Fibroblast of lung (primary cell): Measurements from ENCODE around the gene RAP1GDS1. TPM values are rescaled to one million over a fixed set of nuclear protein-coding genes. Genes with fewer than 3 reads are reported as not detected.
A peak's percentile ranks its signal among the peaks of the same experiment; 100 is the strongest.

Experiments used
- DNase-seq, 2 donors: peaks; one replicate each; pipeline versions ENCODE4 v3.0.0 to v3.0.0-alpha.2; 2010; ENCODE audit warnings: low read depth in 2 of 2
- H2AFZ ChIP-seq: 2 replicates; pipeline ENCODE4 v1.5.1; 2012; ENCODE audit warnings: low read length, control low read depth, inconsistent platforms
- H3K27ac ChIP-seq: 2 replicates; pipeline ENCODE4 v1.5.1; 2011; ENCODE audit warnings: low read length, control low read depth; ENCODE audit not compliant: insufficient read depth
- H3K27me3 ChIP-seq: 2 replicates; pipeline ENCODE4 v1.5.1; 2011; ENCODE audit warnings: mild to moderate bottlenecking, low read length; ENCODE audit not compliant: control insufficient read depth, insufficient read depth
- H3K36me3 ChIP-seq: 2 replicates; pipeline ENCODE4 v1.5.1; 2011; ENCODE audit warnings: low read length; ENCODE audit not compliant: control insufficient read depth, insufficient read depth
- H3K4me1 ChIP-seq: 2 replicates; pipeline ENCODE4 v1.5.1; 2011; ENCODE audit warnings: low read length; ENCODE audit not compliant: control insufficient read depth, insufficient read depth; ENCODE audit errors: extremely low read depth
- H3K4me2 ChIP-seq: 2 replicates; pipeline ENCODE4 v1.5.1; 2011; ENCODE audit warnings: low read length, control low read depth; ENCODE audit not compliant: insufficient read depth; ENCODE audit errors: extremely low read depth
- H3K4me3 ChIP-seq, 4 experiments: fragments of 200-600 bp in 1 of 4; sonication (generic) in 1 of 4; replicated peaks in 1 of 4; 2 replicates each; pipeline ENCODE4 v1.5.1; 2011 to 2016; ENCODE audit warnings: low read length in 4 of 4, low read depth in 3 of 4, mild to moderate bottlenecking in 3 of 4, control low read depth in 2 of 4, inconsistent platforms in 1 of 4, mixed read lengths in 1 of 4; ENCODE audit not compliant: insufficient read depth in 1 of 4; ENCODE audit errors: control extremely low read depth in 1 of 4
- H3K79me2 ChIP-seq: 2 replicates; pipeline ENCODE4 v1.5.1; 2012; ENCODE audit warnings: mild to moderate bottlenecking, low read length, inconsistent platforms; ENCODE audit not compliant: control insufficient read depth, insufficient read depth
- H3K9ac ChIP-seq: 2 replicates; pipeline ENCODE4 v1.5.1; 2011; ENCODE audit warnings: mild to moderate bottlenecking, low read length, control low read depth; ENCODE audit not compliant: insufficient read depth
- H3K9me3 ChIP-seq: 2 replicates; pipeline ENCODE4 v1.5.1; 2012; ENCODE audit warnings: low read depth, low read length; ENCODE audit not compliant: control insufficient read depth, insufficient read depth
- H4K20me1 ChIP-seq: 2 replicates; pipeline ENCODE4 v1.5.1; 2011; ENCODE audit warnings: low read length; ENCODE audit not compliant: control insufficient read depth, insufficient read depth; ENCODE audit errors: extremely low read depth
- EZH2 ChIP-seq: IDR thresholded peaks from 2 replicates; pipeline ENCODE4 v1.5.1; 2012; ENCODE audit warnings: low read length, control low read depth, mild to moderate bottlenecking; ENCODE audit errors: missing control alignments
- polyA plus RNA-seq, 2 donors: library from polyadenylated mRNA; depleted of rRNA in 1 of 2; stranded (reverse) in 1 of 2; unstranded in 1 of 2; fragments of >200 nt; gene quantifications; 2 replicates each; pipeline ENCODE4 v1.2.1, GENCODE V29; 2011 to 2012; ENCODE audit warnings: missing spikeins in 1 of 2
- total RNA-seq: library from RNA; depleted of rRNA; stranded (reverse); fragments of >200 nt; gene quantifications from 2 replicates; pipeline ENCODE4 v1.2.1, GENCODE V29; 2014
- TF ChIP-seq, protein P1 (sequence below), 2 donors: IDR thresholded peaks in 1 of 2; conservative IDR thresholded peaks in 1 of 2; 1 replicate in 1 of 2; 2 replicates in 1 of 2; pipeline ENCODE4 v1.5.1; 2011 to 2012; ENCODE audit warnings: low read length in 2 of 2, control low read depth in 1 of 2, inconsistent platforms in 1 of 2, low read depth in 1 of 2, mild to moderate bottlenecking in 1 of 2

Gene RAP1GDS1
- total and polyA plus RNA-seq, 2 donors (not counting 1 experiment from before 2014, with no cell fraction given): 68.3 to 103 TPM

DNA sequence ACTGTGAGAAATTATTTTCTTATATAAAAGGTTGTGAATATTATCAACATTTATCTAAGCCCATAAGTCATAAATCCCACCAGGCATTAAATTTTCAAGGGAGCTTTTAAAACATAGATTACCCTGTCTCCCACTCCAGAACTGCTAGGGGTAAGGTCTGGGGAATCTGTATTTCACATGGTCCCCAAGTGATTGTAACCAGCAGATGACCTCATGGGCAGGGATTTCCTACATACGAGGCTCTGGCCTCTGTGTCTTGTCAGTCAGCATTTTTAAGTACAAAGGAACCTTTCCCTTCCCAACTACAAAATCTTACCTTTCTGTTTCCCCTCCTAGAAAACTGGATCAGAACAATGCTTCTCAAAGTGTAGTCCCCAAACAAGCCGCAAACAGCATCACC lies 208.6 kb downstream of the RAP1GDS1 start:
- H3K36me3 ChIP-seq: peaks cover 7% of the 10 kb centered on the region
- H3K4me3 ChIP-seq: no peak overlapping the region
- H3K27ac ChIP-seq: no peak overlapping the region
- TF ChIP-seq, protein P1, sequence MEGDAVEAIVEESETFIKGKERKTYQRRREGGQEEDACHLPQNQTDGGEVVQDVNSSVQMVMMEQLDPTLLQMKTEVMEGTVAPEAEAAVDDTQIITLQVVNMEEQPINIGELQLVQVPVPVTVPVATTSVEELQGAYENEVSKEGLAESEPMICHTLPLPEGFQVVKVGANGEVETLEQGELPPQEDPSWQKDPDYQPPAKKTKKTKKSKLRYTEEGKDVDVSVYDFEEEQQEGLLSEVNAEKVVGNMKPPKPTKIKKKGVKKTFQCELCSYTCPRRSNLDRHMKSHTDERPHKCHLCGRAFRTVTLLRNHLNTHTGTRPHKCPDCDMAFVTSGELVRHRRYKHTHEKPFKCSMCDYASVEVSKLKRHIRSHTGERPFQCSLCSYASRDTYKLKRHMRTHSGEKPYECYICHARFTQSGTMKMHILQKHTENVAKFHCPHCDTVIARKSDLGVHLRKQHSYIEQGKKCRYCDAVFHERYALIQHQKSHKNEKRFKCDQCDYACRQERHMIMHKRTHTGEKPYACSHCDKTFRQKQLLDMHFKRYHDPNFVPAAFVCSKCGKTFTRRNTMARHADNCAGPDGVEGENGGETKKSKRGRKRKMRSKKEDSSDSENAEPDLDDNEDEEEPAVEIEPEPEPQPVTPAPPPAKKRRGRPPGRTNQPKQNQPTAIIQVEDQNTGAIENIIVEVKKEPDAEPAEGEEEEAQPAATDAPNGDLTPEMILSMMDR (conservative IDR thresholded peaks at IDR 0.05 in 1 of 2, IDR thresholded peaks at IDR 0.05 in 1 of 2; ENCODE audit: low read depth in 1 of 2, low read length in 2 of 2): no peak
- no peak for TF ChIP-seq EZH2
- H3K4me1 ChIP-seq: peaks cover 9% of the 10 kb centered on the region
- H3K27me3 ChIP-seq: no peaks in the 10 kb centered on the region
- no peaks in the 10 kb centered on the region for H4K20me1 ChIP-seq
- H3K9me3 ChIP-seq: no peaks in the 10 kb centered on the region
- no peak overlapping the region for H3K4me2 ChIP-seq
- H3K9ac ChIP-seq: no peak overlapping the region
- DNase-seq: no peak
- no peaks in the 10 kb centered on the region for H3K79me2 ChIP-seq
- H2AFZ ChIP-seq: no peak overlapping the region

DNA sequence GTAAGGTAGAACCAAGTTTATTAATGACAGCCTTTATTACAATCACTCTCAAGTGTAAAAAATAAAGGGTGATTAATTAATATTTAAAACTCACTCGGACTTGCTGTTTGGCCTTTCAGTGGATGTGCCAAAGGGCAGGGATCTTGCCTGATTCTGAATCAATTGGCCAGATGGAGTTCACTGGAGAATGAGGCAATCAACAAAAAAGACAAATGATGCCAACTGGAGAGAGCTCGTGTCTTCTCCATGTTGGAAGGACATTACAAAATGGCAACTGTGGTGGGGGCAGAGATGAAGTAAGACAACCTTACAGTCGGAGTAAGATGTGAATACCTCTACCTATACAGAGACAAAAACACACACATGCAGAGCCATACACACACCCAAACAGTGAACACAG lies 209.2 kb downstream of the RAP1GDS1 start:
- Histone ChIP-seq H3K36me3 (peaks cover 8% of the 10 kb centered on the region), H3K9ac (no peak overlapping the region), H3K27ac (no peak overlapping the region), H3K9me3 (no peaks in the 10 kb centered on the region), H2AFZ (no peak overlapping the region), H3K79me2 (no peaks in the 10 kb centered on the region), H4K20me1 (no peaks in the 10 kb centered on the region), H3K4me3 (no peak overlapping the region), H3K4me1 (peaks cover 10% of the 10 kb centered on the region), H3K27me3 (no peaks in the 10 kb centered on the region), H3K4me2 (no peak overlapping the region)
- DNase-seq: no peak
- TF ChIP-seq, protein P1 (conservative IDR thresholded peaks at IDR 0.05 in 1 of 2, IDR thresholded peaks at IDR 0.05 in 1 of 2; ENCODE audit: low read depth in 1 of 2, low read length in 2 of 2): no peak
- TF ChIP-seq EZH2: no peak

DNA sequence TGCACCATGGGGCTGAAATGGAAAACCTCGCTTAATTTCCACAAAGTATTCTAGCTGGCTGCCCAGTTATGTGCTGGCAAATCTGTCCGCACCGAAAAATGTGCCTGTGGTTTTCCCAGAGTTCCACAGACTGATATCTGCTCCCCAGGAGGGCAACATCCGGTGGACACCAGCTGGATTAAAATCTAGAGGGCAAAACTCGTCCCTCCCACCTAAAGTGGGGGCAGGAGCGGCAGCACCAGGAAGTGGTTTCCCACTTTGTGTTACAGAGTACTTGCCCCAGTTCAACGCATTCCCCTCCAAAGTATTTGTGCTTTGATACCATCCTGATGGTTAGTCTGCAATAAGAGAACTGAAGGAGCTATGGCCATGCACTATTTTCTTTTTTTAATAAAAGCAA lies 209.6 kb downstream of the RAP1GDS1 start:
- Histone ChIP-seq H2AFZ (no peak overlapping the region), H3K4me2 (no peak overlapping the region), H4K20me1 (no peaks in the 10 kb centered on the region), H3K79me2 (no peaks in the 10 kb centered on the region), H3K36me3 (peaks cover 9% of the 10 kb centered on the region), H3K4me1 (peaks cover 10% of the 10 kb centered on the region), H3K27ac (no peak overlapping the region), H3K4me3 (no peak overlapping the region), H3K9me3 (no peaks in the 10 kb centered on the region), H3K9ac (no peak overlapping the region), H3K27me3 (no peaks in the 10 kb centered on the region)
- DNase-seq: peak in 1 of 2 donors; percentile 97
- no peak for TF ChIP-seq EZH2
- TF ChIP-seq, protein P1 (conservative IDR thresholded peaks at IDR 0.05 in 1 of 2, IDR thresholded peaks at IDR 0.05 in 1 of 2; ENCODE audit: low read depth in 1 of 2, low read length in 2 of 2): no peak
